ENCODE results near the gene FBXL20.

Gene FBXL20

GRCh38 chr17:39225959-39226683 lies 175.3 kb downstream of the FBXL20 start:
- TF ChIP-seq EZH2 (IDR thresholded peaks at IDR 0.05; ENCODE audit: borderline replicate concordance, low read length) (no peak), CTCF (IDR thresholded peaks at IDR 0.05; ENCODE audit: low read length) (no peak)
- Histone ChIP-seq H3K9ac (ENCODE audit: low read length) (no peak overlapping the region), H3F3A (ENCODE audit: insufficient read depth, low read length) (no peaks in the 10 kb centered on the region), H3K4me1 (ENCODE audit: insufficient read depth, low read length, severe bottlenecking) (no peaks in the 10 kb centered on the region), H3K9me3 (ENCODE audit: low read length) (no peaks in the 10 kb centered on the region), H3K27ac (ENCODE audit: low read depth, low read length, poor library complexity, severe bottlenecking) (no peak overlapping the region), H3K27me3 (ENCODE audit: insufficient read depth, low read length) (0 out of 2 replicates have a peak, but pooled peaks cover 5% of the 10 kb centered on the region), H2AFZ (ENCODE audit: low read length) (no peak overlapping the region), H3K4me3 (ENCODE audit: low read depth, low read length, poor library complexity, severe bottlenecking) (no peak overlapping the region), H3K9me2 (ENCODE audit: low read depth, low read length) (no peaks in the 10 kb centered on the region), H3K79me2 (ENCODE audit: insufficient read depth, low read length) (no peaks in the 10 kb centered on the region), H4K20me1 (ENCODE audit: insufficient read depth, low read length) (no peaks in the 10 kb centered on the region), H3K4me2 (ENCODE audit: low read length) (no peak overlapping the region), H3K36me3 (ENCODE audit: insufficient read depth, low read length) (no peaks in the 10 kb centered on the region)

DNA sequence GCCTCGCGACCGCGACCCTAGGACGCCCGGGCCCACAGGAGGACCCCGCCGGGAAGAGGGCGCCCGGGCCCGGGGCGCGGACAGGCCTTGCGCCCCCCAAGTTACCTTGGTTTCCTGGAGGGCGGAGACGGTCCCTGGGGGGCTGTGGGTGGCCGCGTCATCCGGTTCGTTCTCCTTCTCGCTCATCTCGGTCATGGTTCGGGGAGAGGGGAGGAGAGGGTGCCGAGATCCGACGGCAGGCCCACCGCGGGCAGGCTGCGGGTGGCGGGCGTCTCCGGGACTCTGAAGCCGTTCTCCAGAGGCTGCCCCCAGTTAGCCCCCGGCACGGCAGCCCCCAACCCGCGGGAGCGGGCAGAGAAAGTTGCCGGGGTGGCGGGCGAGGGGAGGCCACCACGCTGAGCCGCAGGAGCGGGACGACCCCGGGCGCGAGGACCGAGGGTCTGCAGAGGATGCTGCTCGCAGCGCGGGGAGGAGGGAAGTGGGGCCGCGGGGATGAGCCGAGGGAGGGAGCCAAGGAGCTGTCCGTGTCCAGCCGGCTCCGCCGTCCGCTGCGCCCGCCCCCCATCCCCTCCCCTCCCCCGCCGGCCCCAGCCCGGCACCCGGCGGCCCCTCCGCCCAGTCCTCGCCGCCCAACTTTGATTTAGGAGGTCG lies 176.0 kb downstream of the FBXL20 start, which contains the start of gene STAC2:
Gene STAC2 (minus strand): TSS at position 638 of the 651 bp plus-strand sequence. CDS start 443 bp downstream, at position 195.
- Histone ChIP-seq H3K4me3 (ENCODE audit: low read depth, low read length, poor library complexity, severe bottlenecking) (no peak within 1 kb of the TSS), H2AFZ (ENCODE audit: low read length) (no peak within 1 kb of the TSS), H3K27ac (ENCODE audit: low read depth, low read length, poor library complexity, severe bottlenecking) (no peak within 1 kb of the TSS)

DNA sequence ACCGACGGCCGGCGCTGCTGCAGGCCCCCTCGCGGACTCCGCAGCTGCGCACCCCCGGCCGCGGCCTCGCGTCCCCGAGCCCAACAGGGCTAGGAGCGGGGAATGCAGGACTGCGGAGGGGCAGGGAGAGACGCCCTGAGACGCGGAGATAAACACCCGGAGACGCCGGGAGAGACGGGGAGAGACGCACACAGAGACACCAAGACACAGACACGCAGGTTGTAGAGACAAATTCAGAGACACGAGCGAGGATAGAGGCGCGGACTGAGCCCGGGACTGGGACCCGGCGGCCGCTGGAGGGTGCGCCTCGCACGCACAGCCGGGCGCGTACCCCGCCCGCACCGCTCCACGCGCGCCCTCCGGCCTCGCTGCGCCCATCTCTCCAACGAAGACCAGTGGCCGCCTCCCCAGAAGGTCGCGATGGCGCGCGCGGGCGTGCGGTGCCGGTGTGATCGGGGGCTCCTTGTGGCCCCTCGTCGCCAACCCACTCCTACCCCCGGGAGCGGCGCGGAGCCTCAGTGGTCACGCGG lies 176.6 kb downstream of the FBXL20 start:
- Histone ChIP-seq H2AFZ (ENCODE audit: low read length) (no peak overlapping the region), H3K4me2 (ENCODE audit: low read length) (no peak overlapping the region), H3K27me3 (ENCODE audit: insufficient read depth, low read length) (0 out of 2 replicates have a peak, but pooled peaks cover 5% of the 10 kb centered on the region), H3K9ac (ENCODE audit: low read length) (no peak overlapping the region), H3K4me1 (ENCODE audit: insufficient read depth, low read length, severe bottlenecking) (no peaks in the 10 kb centered on the region), H3K27ac (ENCODE audit: low read depth, low read length, poor library complexity, severe bottlenecking) (no peak overlapping the region), H3K4me3 (ENCODE audit: low read depth, low read length, poor library complexity, severe bottlenecking) (no peak overlapping the region), H4K20me1 (ENCODE audit: insufficient read depth, low read length) (no peaks in the 10 kb centered on the region), H3F3A (ENCODE audit: insufficient read depth, low read length) (no peaks in the 10 kb centered on the region), H3K79me2 (ENCODE audit: insufficient read depth, low read length) (no peaks in the 10 kb centered on the region), H3K9me2 (ENCODE audit: low read depth, low read length) (no peaks in the 10 kb centered on the region), H3K36me3 (ENCODE audit: insufficient read depth, low read length) (no peaks in the 10 kb centered on the region), H3K9me3 (ENCODE audit: low read length) (no peaks in the 10 kb centered on the region)
- no peak for TF ChIP-seq CTCF (IDR thresholded peaks at IDR 0.05; ENCODE audit: low read length)
- TF ChIP-seq EZH2 (IDR thresholded peaks at IDR 0.05; ENCODE audit: borderline replicate concordance, low read length), result no peak

More for the DNA sequence above, 176.0 kb downstream of the FBXL20 start, which contains the start of gene STAC2:
- H3K4me1 ChIP-seq (ENCODE audit: insufficient read depth, low read length, severe bottlenecking), result no peaks in the 10 kb centered on the region
- no peaks in the 10 kb centered on the region for H3K9me3 ChIP-seq (ENCODE audit: low read length)
- H3K27me3 ChIP-seq (ENCODE audit: insufficient read depth, low read length), result 0 out of 2 replicates have a peak, but pooled peaks cover 5% of the 10 kb centered on the region
- no peak within 1 kb of the TSS for H3K4me2 ChIP-seq (ENCODE audit: low read length)
- H3K36me3 ChIP-seq (ENCODE audit: insufficient read depth, low read length), result no peaks in the 10 kb centered on the region
- no peaks in the 10 kb centered on the region for H3K9me2 ChIP-seq (ENCODE audit: low read depth, low read length)
- no peaks in the 10 kb centered on the region for H3K79me2 ChIP-seq (ENCODE audit: insufficient read depth, low read length)
- no peak for TF ChIP-seq CTCF (IDR thresholded peaks at IDR 0.05; ENCODE audit: low read length)
- no peak for TF ChIP-seq EZH2 (IDR thresholded peaks at IDR 0.05; ENCODE audit: borderline replicate concordance, low read length)
- no peak within 1 kb of the TSS for H3K9ac ChIP-seq (ENCODE audit: low read length)
- no peaks in the 10 kb centered on the region for H4K20me1 ChIP-seq (ENCODE audit: insufficient read depth, low read length)
- H3F3A ChIP-seq (ENCODE audit: insufficient read depth, low read length), result no peaks in the 10 kb centered on the region

Measured in OCI-LY1 (cell line).